Kidney epithelial cell (primary cell): ENCODE data around the gene TLR5. TPM values are rescaled to one million over a fixed set of nuclear protein-coding genes. Genes with fewer than 3 reads are reported as not detected.

Source experiments
- DNase-seq: peaks from one replicate; pipeline ENCODE4 v3.0.0-alpha.2; 2010; ENCODE audit warnings: low read depth
- H3K27me3 ChIP-seq: 2 replicates; pipeline ENCODE4 v1.6.0; 2011; ENCODE audit warnings: low read length; ENCODE audit not compliant: control insufficient read depth, insufficient read depth
- H3K36me3 ChIP-seq: 2 replicates; pipeline ENCODE4 v1.5.1; 2011; ENCODE audit warnings: low read length; ENCODE audit not compliant: control insufficient read depth, insufficient read depth
- H3K4me3 ChIP-seq: 2 replicates; pipeline ENCODE4 v1.5.1; 2011; ENCODE audit warnings: low read depth, mild to moderate bottlenecking, control low read depth, low read length
- CTCF ChIP-seq: IDR thresholded peaks from 2 replicates; pipeline ENCODE4 v1.5.1; 2011; ENCODE audit warnings: mild to moderate bottlenecking, moderate library complexity, low read length, control low read depth, inconsistent platforms; ENCODE audit not compliant: insufficient read depth, poor library complexity, severe bottlenecking
- total RNA-seq: library from RNA; depleted of rRNA; stranded (reverse); fragments of >200 nt; gene quantifications from 2 replicates; pipeline ENCODE4 v1.2.3, GENCODE V29; 2015

TLR5 gene
- total RNA-seq, 1 donor from 2014 or later: 3.7 TPM

DNA sequence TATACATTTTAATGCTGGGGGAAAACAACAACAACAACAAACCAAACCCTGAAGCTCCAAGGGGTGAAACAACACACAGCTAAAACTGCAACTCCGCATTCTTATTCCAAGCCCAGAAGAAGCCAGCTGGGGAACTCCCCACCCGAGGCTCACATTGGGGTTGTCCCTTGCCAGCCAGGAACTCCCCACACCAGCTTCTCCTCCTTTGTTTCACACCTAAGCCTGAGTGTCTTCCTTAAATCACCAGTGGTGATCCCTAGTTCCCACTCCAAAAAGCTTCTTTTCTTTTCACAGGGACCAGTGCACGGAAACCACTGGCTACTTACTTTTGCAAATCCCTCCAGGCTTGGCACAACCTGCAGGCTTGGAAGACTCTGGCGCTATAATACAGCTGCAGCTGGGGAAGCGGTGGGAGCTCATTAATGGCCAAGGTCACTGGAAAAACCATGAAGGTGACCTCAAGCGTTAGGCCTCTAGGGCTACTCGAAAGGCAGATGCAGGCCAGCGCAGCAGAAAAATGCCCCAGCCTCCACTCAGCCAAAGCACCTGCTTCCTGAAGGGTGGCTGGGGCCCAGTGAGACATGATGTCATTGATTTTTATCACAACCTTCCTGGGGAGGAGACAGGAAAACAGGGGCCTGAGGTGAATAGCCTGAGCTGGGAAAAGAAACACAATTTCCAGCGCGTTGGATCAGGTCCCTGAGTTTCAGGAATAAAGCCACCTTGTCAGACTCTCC lies 40.1 kb downstream of the TLR5 start:
- no peaks in the 10 kb centered on the region for H3K27me3 ChIP-seq
- no peak overlapping the region for H3K4me3 ChIP-seq
- TF ChIP-seq CTCF: no peak
- no peak for DNase-seq
- no peaks in the 10 kb centered on the region for H3K36me3 ChIP-seq

DNA sequence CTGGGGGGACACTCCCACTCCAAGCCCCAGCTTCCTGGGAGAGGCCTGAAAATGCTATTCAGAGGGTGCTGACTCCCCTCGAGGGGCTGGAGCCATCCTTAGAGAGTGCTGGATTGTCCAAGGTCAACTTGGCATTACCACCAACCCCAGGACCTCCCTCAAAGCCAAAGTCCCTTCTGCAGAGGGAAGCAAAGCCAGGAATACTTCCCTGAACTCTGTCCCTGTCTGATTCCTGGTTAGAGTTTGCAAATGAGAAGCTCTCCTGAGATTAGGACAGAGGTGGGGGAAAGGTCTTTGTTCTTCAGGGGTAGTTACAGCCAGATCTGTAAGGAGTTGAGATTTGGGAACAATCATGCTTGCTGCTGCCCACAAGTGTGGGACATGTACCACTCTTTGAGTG lies 45.3 kb downstream of the TLR5 start:
- no peak for DNase-seq
- Histone ChIP-seq H3K36me3 (no peaks in the 10 kb centered on the region), H3K4me3 (no peak overlapping the region), H3K27me3 (no peaks in the 10 kb centered on the region)
- no peak for TF ChIP-seq CTCF

GRCh38 chr1:223095870-223096269 lies 47.2 kb downstream of the TLR5 start:
- TF ChIP-seq CTCF: no peak
- no peaks in the 10 kb centered on the region for H3K27me3 ChIP-seq
- no peak for DNase-seq
- no peaks in the 10 kb centered on the region for H3K36me3 ChIP-seq
- no peak overlapping the region for H3K4me3 ChIP-seq

DNA sequence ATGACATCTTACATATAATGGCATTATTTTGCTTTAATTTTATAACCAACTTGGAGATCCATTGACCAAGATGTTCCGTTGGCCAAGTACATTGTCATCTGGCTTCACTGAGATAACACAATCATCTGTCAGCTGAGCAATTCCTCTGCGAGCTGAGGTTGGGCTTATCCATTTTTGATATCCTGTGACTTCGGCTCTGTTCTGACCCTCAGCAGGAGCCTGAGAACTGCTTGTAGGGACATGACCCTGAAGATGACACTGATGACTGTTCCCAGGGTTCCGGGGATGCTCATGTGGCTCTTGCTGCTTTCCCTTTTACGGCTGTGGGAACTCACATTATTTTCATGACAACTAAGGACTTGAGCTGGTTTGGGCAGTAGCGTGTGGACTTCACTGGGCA lies 51.2 kb downstream of the TLR5 start:
- Histone ChIP-seq H3K36me3 (no peaks in the 10 kb centered on the region), H3K4me3 (no peak overlapping the region), H3K27me3 (no peaks in the 10 kb centered on the region)
- TF ChIP-seq CTCF: no peak
- DNase-seq: no peak

DNA sequence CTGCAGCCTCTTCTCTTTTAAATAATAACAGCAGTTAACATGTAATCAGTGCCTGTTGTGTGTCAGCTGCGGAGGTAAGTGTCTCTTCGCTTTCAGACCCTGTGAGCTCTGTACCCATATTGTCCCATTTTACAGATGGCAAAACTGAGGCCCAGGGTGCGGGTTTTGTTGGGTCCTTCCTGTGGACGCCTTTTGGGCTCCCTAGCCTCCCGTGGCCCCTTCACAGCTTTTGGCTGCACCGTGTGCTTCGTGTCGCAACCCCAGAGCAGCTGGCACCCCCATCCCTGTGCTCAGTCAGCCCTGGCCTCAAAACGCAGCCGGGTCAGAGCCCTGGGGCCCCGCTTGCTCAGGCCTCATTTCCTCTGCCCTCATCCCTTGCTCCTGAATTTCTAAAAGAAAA lies 53.8 kb downstream of the TLR5 start:
- DNase-seq: no peak
- TF ChIP-seq CTCF: no peak
- H3K4me3 ChIP-seq: no peak overlapping the region
- no peaks in the 10 kb centered on the region for H3K27me3 ChIP-seq
- no peaks in the 10 kb centered on the region for H3K36me3 ChIP-seq

DNA sequence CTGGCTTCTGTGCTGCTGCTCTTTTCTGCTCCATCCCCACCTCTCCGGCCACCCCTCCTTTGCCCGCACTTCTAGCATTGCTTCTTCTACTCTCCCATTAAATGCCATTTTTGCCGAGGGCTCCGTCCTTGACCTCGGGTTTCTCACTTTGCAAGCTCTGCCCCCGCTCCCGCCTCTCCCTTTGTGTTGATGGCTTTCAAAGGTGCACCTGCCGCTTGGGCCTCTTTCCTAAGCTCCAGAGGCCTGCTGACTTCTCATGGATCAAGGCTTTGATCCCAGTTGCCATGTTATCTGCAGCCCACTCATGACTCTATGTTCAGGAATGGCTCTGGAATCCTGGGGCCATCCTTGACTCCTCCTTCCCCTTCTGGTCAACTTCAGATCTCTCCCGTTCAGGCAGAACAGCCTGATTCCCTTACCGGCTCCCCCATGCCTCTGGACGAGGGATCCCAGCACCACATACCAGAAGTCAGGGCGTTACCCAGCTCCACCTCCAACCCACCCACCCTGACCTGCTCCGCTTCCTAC lies 54.3 kb downstream of the TLR5 start:
- Histone ChIP-seq H3K27me3 (no peaks in the 10 kb centered on the region), H3K36me3 (no peaks in the 10 kb centered on the region), H3K4me3 (no peak overlapping the region)
- DNase-seq: no peak
- no peak for TF ChIP-seq CTCF
